NCI-H146 treated with DMSO at 0.1 percent for 48 hours (cell line): ENCODE results near the gene HEG1.

Experiments used
- DNase-seq: peaks from one replicate; lab custom pipeline; 2025; ENCODE audit not compliant: unreplicated experiment; lab: John Stamatoyannopoulos, UW

The HEG1 gene

GRCh38 chr3:125051715-125052581, 3.8 kb downstream of the HEG1 start:
- no peak for DNase-seq

GRCh38 chr3:125051205-125051604, 4.6 kb downstream of the HEG1 start:
- no peak for DNase-seq

GRCh38 chr3:125050488-125051090, 5.2 kb downstream of the HEG1 start:
- DNase-seq = peak; percentile 81

GRCh38 chr3:125048282-125048681, 7.5 kb downstream of the HEG1 start:
- DNase-seq = no peak

GRCh38 chr3:125045965-125046364, 9.8 kb downstream of the HEG1 start:
- no peak for DNase-seq

GRCh38 chr3:125045194-125045593, 10.6 kb downstream of the HEG1 start:
- no peak for DNase-seq

GRCh38 chr3:125043599-125044151, 12.1 kb downstream of the HEG1 start:
- DNase-seq = no peak

GRCh38 chr3:125042725-125043406, 12.9 kb downstream of the HEG1 start:
- DNase-seq = no peak

- DNase-seq = no peak
These were observed 16.4 kb downstream of the HEG1 start for GRCh38 chr3:125039131-125040100.

- no peak for DNase-seq
These were observed 18.2 kb downstream of the HEG1 start for GRCh38 chr3:125037498-125038150.

- DNase-seq = no peak
These were observed 20.6 kb downstream of the HEG1 start for GRCh38 chr3:125035217-125035616.

- DNase-seq = no peak
These were observed 22.2 kb downstream of the HEG1 start for GRCh38 chr3:125033616-125034015.

GRCh38 chr3:125033135-125033534, 22.7 kb downstream of the HEG1 start:
- no peak for DNase-seq

- no peak for DNase-seq
These were observed 23.1 kb downstream of the HEG1 start for GRCh38 chr3:125032683-125033082.

- DNase-seq = no peak
These were observed 23.6 kb downstream of the HEG1 start for GRCh38 chr3:125032100-125032643.

GRCh38 chr3:125031544-125031943, 24.3 kb downstream of the HEG1 start:
- no peak for DNase-seq

GRCh38 chr3:125028657-125029056, 27.1 kb downstream of the HEG1 start:
- DNase-seq = no peak

- DNase-seq = no peak
These were observed 30.2 kb downstream of the HEG1 start for GRCh38 chr3:125025642-125026041.

GRCh38 chr3:125024817-125025216, 31.0 kb downstream of the HEG1 start:
- peak; percentile 55 for DNase-seq
